Activated T-helper 9 cell treated with anti-CD3 and anti-CD28 coated beads, Interleukin-2, amount 50 U/mL, for 16 hours (primary cell): Measurements from ENCODE around the gene CCNE1.
A peak's percentile ranks its signal among the peaks of the same experiment; 100 is the strongest.

Experiments
- DNase-seq: peaks from one replicate; pipeline ENCODE4 v3.0.0-alpha.2; 2020; ENCODE audit warnings: low read depth

CCNE1 gene

DNA sequence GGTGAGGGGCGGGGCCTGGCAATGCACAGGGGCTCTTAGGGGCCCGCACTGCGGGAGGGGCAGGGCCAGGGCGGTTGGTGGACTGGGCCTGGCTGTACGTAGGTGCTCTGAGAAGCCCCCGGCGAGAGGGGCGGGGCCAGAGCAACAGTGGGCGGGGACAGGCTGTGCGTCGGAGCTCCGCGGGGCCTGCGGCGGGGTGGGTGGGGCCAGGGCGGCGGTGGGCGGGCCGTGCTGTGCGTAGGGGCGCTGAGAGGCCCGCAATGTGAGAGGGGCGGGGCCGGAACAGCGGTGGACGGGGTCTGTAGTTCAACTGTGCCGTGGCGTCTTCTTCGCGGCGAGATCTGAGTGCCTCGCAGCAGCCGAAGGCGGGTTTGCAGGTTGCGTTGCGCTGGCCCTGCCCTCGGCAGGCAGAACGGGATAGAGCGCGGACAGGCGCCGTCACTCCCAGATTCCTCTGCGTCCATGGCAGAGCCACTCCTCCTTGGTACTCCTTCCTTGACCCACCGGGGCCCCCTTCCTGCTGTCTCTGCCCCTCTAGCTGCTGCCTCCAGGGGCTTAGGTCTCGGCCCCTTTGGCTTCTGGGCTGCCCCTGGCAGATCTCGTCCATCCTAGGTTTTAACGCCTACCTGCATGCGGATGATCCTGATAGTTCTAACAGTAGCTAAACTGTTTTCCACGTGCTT lies 33.2 kb downstream of the CCNE1 start:
- peak; percentile 95 for DNase-seq

DNA sequence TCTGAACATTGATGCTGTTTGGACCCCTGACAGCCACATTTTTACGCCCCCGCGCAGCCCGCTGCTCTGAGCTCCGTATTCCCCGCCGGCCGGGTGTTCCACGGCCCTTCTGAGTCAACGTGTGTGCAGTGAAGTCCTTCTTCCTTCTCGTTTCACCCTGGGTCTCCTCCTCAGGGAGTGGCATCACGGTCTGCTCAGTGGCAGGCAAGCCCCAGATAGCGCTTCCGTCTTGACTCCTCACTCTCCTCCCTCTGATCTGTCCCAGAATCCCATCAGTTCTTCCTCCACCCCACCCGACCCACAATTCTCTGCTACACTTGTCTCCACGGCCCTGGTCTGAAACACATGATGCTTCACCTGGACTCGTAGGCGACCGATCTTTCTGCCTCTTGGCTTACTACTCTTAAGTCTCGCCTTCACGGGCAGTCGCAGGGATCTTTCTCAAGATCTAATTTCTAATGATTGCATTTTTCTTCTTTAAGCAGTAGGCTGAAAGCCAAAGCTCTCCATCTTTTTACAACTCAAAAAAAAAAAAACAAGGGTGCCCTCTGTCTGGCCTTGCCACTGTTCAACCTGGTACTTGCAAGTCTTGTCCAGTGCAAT lies 33.9 kb downstream of the CCNE1 start:
- DNase-seq = peak; percentile 15

DNA sequence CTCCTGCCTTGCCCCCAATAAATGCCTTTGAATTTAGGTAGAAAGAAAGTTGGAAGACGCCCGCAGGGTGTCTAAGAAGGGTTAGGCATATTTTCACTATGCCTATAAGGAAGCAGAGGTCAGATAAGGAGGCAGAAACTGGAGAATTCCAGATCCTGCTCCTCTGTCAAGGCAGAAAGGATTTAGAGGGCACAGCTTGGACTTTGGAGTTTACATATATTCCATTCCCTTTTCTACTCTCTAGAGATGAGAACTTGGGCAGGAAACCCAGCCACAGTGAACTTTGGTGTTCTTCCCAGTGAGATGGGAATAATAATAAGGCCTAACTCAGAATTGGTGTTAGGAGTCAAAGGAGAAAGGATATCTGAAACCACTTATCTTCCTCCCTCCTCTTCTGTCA lies 37.4 kb downstream of the CCNE1 start:
- DNase-seq = no peak

DNA sequence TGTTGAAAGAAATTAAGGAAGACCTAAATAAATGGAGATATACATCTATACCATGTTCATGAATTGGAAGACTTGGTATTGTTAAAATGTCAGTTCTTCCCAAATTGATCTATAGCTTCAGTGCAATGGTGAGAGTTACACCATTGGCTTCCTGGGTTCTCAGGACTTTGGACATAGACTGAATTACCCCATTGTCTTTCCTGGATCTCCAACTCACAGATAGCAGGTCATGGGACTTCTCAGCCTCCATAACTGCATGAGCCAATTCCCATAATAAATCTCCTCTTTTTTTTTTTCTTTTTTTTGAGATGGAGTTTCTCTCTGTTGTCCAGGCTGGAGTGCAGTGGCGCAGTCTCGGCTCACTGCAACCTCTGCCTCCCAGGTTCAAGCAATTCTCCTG lies 38.7 kb downstream of the CCNE1 start:
- no peak for DNase-seq

DNA sequence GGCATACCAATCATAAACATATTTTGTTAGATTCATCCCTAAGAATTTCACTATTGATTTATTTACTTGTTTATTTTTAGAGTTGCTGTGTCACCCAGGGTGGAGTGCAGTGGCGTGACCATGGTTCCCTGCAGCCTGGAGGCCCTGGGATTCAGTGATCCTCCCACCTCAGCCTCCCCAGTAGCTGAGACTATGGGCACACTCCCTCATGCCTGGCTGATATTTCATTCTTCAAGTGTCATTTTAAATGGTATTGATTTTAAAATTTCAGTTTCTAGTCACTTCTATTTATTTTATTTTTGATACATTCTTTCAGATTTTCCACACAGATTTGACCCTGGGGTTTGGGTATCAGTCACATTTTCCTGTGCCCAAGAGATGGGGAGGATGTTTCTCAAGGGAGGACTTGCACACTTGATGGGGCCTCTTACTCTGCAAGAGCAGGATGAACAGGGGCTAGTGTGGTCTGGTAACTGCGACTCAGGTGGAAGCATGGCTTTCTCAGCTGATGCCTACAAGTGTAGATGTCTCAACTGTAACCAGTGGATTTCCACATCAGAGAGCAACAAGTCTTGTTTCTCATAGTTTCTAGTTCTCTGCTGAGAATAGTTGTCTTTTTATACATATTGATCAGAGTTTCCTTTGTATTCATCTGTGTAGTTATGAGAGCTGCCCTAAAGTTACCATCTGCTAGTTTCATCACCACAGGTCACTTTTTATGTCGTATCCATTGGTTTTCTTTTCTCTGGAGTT lies 40.2 kb downstream of the CCNE1 start:
- no peak for DNase-seq

DNA sequence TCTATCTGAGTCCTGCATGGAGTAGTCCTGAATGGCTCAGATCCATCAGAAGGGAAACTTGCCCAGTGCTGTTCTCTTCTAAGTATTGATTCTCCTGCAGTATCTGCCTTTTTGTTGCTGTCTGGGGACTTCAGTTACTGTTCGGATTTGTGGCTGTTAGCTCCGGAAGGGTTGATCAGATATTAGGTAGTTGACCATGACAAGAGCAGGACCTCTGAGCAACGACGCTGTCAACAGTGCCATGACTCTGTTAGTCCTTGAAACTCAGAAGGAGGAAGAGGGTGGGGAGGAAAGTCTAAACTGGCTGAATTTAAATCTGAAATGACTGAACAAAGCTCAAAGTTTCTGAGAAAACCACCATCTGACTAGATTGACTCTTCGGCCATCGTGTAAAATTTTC lies 42.2 kb downstream of the CCNE1 start:
- no peak for DNase-seq

DNA sequence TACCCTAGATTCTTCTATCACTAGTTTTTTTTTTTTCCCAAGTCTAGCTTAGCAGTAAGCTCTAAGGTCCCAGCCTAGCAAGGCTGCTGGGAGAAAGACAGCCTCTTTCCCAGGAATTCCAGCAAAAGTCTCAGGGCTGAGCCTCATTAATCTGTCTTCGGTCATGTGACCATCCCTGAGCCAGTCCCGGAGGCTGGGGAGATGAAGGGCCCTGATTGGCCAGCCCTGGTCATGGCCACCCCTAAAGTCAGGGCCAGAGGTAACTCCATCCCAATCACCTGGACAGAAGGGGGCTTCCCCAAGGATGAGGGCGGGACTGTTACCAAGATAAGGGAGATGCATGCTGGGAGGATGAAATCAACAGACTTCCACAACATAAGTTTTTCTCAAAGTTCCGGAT lies 43.3 kb downstream of the CCNE1 start:
- no peak for DNase-seq

DNA sequence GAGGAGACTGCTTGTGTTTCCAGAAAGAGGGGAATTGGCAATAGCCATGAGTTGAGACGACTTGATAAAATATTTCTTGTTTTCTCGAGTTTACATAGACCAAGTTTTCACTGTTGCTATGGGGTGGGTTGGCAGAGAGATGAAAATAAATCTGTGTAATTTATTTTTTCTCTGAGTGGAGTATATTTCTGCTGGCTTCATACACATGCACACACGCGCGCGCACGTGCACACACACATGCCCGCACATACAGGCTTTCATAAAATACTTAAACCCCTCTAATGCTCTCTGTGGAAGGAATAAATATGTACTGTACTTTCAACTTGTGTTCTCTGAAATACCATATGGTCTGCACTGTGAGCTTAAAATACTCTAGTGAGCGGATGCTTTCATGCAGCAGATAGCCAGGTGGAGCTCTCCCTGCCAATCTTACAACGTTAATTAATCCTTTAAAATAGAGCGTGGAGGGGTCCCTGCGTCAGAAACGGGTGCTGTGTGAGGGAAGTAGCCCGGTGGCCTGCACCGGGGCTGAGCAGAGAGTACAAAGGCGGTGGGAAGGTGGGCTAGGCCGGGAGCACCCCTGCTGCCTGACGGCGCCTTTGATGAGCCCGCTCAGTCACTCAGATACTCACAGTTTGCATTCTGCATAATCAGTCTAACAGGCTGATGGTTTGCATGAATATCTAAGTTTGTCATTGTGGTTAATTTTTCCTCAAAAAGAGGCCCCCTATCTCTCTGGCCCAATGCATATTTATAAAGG lies 44.1 kb downstream of the CCNE1 start:
- no peak for DNase-seq

DNA sequence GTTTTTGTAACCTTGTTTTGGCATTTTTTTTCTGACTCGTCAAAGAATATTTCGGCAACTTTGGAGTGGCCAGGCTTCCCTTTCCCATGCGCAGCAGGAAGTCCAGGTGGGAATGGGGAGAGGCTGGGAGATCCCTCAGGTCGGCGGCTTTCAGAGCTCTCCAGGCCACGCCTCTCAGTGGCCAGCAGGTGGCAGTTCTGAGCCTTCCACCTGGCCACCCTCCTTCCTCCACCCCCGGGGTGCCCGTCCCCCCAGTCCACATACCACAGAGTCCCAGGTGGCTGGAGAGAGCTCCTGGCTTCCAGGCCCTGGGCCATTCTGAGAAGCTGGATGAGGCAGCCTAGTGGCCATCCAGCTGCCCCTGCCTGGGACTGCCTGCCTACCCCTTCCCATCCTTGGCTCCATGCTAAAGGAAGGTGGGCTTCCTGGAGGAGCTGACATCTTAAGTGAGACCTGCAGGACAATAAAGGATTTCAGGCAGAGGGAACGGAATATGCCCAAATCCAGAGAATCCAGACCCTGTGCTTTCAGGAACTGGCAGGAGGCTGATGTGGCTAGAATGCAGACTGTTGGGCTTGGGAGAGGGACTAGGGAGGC lies 46.3 kb downstream of the CCNE1 start:
- no peak for DNase-seq

DNA sequence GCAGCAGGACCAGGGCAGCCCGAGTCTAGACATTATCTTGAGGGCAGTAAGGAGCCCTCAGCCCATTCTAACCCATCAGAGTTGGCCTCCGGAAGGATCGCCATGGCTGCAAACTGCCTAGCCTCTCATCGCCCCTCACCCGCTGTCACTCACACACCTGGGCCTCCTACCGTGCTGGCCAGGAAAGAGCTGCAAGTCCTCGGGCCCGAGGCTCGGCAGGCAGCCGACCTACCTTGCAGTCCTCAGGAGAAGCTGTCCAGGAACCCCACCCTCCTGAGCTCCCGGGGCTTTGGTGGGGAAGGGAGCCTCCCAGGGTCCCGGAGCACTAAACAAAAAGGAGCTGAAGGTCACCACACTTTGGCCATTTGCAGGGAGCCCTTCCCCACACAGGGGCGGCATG lies 46.8 kb downstream of the CCNE1 start:
- no peak for DNase-seq

DNA sequence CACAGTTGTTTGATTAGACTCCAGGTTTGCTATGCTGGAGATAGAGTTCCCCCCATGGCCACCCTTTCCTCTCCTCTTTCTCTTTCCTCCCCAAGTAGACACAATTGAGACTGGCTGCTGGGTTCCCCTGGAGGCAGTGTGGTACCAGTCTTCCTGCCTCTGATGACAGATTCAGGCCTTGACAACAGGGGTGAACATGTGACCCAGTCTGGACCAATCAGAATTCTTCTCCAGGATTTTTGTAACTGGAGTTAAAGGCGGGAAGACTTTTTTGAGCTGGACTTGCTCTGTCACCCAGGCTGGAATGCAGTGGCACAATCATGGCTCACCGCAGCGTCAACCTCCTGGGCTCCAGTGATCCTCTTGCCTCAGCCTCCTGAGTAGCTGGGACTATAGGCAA lies 48.7 kb downstream of the CCNE1 start:
- no peak for DNase-seq

DNA sequence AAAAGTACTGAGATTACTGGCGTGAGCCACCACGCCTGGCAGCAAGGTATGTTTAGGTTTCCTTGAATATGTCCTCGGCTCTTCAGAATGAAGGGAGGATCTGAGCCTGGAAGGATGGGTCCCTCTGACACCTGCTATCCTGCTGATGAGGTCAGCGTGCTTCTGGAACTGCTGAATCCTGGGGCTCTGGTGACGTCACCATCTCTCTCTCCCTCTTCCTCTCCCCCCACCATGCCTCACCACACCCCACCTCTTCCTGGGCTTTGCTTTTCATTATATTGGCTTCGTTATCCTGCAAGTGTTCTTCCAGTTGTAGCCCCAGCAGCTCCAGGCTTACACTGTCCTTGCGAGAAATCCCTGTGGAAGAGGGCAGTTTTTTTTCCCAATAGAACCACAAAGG lies 49.8 kb downstream of the CCNE1 start:
- no peak for DNase-seq

DNA sequence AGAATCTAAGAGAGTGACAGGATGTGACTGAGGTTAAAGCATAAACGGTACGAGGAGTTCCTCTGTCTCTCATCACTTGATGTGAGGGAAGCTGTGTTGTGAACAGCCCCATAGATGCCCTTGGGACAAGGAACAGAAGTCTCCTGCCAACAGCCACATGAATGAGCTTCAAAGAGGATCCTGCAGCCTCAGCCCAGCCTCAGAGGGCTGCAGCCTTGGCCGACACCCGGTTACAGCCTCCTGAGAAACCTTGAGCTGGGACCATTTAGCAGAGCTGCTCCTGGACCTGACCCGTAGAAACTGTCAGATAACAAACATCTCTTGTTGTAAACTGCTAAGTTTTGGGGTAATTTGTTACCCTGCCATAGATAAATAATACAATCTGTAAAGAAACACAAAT lies 54.2 kb downstream of the CCNE1 start:
- no peak for DNase-seq

DNA sequence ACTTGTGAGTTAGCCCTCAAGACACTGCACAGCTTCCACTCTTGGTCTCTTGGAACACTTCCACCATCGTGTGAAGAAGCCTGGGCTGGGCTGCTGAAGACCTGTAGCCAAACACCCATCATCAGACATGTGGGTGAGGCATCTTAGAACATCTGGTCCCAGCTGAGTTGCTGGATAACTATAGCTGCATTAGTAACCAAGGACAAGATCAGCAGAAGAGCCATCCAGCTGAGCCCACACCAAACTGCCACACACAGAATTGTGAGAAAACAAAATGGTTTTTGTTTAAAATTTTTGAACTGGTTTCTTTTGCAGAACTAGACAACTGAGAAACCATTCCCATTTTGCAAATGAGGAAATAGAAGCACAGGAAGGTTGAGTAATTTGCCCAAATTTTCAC lies 56.2 kb downstream of the CCNE1 start:
- DNase-seq = no peak

DNA sequence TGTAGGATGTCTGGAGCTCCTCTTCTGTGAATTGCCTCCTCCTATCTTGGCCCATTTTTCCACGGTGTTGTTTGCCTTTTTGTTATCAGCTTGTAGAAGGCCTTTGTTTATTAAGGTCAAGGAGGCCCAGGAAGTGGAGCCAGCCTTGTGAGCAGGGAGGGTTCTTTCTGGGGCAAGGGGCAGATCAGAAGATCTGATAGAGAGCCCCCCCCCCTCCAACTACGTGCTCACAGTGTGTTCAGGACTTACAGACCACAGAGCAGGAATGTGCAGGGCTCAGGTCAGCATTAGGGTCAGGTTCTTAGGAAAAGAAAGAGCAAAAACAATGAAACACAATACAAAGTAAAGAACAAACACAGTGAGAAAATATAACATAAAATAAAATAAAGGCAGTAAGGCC lies 59.4 kb downstream of the CCNE1 start:
- DNase-seq = no peak

DNA sequence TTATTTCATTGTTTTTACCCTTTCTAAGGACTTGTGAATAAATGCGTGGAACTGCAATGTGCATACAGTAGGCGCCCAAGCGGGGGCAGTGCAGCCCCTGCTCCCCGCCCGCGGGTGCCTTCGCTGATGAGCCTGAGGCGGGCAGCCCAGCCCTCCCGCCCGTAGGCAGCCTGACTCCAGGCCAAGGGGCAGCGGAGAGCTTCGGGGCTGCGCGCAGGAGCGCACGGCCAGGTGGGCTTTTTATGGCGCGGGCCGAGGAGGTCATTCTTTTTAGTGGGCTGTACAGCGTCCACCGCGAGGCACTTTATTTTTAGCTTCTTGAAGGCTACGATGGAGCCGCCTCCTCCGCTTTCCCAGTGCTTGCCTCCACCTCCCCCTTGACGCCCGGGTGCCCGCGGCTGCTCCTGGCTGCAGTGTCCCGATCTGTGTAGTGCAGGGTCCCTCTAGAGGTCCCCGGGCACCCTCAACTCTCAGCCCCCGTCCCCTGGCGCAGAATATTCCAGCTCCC lies 60.5 kb downstream of the CCNE1 start:
- no peak for DNase-seq

DNA sequence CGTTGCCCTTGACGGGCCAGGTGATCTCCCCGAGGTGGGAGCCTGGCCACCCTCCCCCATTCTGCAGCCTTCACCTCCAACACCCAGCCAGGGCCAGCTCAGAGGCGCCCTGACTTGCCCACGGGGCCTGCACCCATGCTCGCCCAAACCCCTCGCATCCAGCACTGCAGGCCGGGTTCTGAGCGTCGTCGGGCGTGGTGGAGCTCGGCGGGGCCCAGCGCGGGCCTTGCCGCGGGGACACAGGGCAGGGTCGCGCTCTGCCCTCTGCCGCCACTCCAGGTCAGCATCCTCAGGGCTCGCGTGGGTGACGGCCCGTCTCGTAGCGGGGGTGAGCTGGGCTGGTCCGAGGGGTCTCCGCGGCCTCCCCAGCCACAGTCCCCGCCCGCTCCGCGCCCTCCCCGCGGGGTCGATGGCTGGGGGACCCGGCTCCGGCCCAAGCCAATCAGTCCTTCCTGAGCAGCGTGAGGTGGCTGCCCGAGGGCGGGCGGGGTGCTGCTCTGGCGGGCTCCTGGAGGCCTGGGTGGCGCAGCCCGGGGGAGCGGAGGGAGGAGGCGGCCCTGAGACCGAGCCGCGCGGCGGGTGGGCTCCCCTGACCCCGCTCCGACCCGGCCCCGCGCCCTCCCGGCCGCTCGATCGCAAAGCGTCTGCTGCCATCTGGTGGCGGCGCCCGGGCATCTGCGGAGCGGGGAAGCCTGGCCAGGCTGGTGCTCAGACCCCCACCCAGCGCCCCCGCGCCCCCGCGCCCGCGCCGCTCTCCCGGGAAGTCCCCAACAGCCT lies 61.4 kb downstream of the CCNE1 start:
- peak; percentile 57 for DNase-seq
